Urothelium cell line (cell line): ENCODE results near the gene DNMT3A.
"Not testable (repeated sequence)": the region's sequence is repeated elsewhere in the genome, so short reads cannot be mapped to it uniquely, and the experiment has no call there.

Experiments
- DNase-seq: peaks from one replicate; pipeline ENCODE4 v3.0.0; 2011; ENCODE audit warnings: low spot score, mixed read lengths
- FAIRE-seq: peaks from 2 replicates; lab custom pipeline; 2011; peaks lifted over from hg19 to GRCh38; lab: Jason Lieb, UNC

The DNMT3A gene

DNA sequence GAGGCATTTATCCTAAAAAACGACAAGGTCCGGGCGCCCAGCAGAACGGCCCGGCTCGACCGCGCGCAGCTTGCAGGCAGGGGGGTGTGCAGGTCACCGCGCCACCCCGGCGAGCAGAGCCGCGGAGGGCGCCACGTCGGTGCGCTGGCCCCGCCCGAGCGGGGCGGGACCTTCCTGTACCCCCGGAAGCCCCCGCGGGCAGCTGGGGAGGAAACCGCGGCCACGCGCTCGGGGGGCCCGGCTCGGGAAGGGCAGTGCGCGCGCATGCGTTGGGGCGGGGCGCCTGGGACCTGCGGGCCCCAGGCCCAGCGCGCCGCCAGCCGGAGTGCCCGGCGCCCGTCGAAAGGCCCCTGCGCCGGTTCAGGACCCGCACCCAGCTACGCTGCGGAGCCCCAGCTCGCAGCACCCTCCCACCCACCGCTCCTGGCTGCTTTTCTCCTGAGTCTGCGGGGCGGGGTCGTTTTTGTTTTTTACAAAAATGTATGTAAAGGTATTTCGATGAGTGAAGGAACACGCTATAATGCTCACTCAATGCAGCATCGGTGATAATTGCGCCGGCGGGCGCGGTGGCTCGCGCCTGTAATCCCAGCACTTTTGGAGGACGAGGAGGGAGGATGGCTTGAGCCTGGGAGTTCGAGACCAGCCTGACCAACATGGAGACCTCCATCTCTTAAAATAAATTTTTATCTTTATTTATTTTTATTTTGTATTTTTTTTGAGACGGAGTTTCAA, 125.6 kb downstream of the DNMT3A start:
- no peak for DNase-seq
- no peak for FAIRE-seq

DNA sequence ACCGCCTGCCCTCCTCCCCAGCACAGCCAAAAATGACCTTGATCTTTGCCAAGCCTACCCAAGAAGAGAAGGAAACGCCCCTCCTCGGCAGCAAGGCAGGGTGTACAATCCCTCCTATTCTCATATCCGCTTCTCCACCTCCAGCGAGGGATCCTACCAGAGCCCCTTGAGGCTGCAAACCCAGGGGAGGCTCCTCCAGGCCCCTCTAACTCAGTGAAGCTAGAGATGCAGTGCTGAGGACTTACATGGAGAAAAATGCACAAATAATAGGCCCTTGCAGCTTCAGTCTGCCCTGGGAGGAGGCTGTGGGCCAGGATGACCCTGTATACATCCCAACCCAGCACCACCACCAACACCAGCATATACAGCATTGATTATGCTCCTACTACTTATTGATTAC, 126.5 kb downstream of the DNMT3A start:
- no peak for DNase-seq
- FAIRE-seq = no peak

DNA sequence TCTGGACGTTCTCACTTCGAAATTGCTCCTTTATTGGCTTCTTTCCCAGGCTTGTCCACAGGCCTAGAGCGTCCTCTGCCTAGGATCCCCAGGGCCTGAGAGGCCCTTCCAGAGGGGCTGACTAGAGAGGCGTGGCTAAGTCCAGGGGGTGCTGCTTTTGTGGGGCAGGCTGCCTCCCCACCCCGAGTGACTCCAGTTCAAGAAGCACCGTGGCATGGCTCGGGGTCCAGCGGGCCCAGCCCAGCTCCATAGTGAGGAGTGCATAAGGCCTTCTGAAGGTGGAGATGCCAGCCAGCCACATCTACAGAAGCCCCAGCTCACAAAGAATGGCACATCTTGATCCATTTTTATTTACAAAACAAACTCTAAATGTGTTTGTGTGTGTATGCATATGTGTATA, 128.5 kb downstream of the DNMT3A start:
- no peak for DNase-seq
- no peak for FAIRE-seq

DNA sequence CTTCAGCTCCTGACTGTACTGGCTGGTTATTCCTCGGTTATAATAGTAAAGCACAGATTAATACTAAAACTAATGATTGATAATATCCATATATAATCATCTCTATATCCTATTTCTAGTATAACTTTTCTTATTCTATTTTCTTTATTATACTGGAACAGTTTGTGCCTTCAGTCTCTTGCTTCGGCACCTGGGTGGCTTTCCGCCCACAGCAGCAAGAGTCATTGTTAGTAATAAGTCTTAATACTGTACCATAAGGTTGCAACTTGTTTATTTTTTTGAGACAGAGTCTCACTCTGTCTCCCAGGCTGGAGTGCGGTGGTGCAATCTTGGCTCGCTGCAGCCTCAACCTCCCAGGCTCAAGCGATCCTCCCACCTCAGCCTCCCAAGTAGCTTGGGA, 130.8 kb downstream of the DNMT3A start:
- FAIRE-seq, DNase-seq: not testable (repeated sequence)

DNA sequence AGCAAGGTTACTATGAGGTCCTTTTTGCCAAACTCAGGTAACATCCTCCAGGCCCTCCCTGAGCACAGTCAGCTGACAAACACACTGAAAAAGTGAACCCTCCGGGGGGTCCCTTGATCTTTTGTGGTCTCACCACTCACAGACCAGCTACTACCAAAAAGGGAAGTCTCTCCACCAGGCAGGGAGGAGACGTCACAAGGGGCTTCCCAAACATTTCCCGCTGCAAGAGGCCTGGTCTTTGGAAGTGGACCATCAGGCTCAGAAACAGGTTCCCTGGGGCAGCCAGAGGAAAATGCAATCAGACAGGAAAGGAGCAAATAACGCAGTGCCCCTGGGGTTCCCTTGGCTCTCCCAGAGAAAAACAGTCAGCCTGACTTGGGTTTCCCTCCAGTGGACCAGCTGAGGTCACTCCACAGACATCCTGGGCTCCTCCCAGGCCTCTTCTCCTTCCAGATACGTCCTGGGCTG, 134.6 kb downstream of the DNMT3A start:
- no peak for DNase-seq
- FAIRE-seq = no peak

DNA sequence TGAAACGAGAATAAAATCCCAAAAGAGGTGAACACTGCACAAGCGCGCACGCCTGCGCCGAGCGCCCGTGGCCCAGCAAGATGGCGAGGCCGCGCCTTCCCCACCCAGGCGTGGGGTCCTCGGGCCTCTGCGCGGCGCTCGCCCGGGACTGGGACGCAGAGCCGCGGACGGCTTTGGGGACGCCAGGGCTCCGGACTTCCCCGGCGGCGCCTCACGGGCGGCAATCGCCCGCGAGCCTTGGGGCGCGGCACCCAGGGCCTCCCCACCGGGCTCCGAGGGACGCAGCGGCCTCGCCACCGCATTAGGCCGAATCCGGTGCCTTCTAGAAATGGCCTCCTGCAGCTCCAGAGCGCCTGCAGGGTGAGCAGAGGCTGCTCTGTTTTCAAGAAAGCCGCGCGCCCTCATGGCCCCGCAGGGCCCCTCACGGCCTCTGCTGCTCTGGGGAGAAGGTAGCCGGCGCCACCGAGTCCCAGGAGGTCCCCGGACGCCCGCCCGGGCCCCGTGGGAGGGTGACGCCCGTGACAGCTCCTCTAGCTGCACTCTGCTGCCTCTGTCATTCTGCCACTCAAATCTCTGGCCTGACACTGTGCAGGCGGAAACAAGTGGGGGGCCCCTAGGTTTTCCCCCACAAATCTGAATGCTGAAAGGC, 137.4 kb downstream of the DNMT3A start:
- FAIRE-seq = no peak
- DNase-seq = no peak

DNA sequence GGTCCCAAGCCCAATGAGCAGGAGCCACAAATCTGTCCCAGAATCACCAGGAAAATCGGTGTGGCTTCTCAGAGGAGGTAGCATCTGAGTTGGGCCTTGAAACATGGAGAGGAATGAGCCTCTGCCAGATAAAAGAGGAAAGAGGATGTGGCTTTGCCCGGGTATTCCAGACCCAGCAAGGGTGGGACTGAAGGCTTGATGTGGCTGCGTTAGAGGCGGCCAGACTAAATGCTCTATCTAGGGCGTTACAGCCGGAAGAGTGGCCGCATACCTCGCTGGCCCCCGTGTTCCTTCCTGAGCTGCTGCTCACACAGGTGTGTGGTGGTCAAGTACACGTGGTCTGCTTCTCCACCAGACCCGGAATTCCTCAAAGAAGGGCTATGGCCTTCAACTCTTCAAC, 139.4 kb downstream of the DNMT3A start:
- DNase-seq (no peak), FAIRE-seq (peak; percentile 32)

DNA sequence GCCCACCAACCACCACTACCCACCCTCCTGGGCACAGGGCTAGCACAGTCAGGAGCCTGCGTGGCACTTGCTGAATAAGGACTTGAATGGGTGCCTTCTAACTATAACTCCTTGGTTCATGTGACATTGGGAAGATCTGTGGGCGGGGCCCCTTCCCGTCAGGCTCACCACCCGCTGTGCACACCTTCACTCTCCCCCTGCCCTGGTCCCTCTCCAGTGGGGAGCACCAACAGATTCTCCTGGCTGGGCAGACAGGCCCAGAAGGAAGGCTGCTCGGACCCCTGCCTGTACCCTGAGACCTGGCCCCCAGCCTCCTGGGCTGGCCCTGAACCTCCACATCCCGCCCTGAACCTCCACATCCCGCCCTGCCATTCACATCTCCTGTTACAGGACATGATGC, 139.9 kb downstream of the DNMT3A start:
- FAIRE-seq (no peak), DNase-seq (no peak)

DNA sequence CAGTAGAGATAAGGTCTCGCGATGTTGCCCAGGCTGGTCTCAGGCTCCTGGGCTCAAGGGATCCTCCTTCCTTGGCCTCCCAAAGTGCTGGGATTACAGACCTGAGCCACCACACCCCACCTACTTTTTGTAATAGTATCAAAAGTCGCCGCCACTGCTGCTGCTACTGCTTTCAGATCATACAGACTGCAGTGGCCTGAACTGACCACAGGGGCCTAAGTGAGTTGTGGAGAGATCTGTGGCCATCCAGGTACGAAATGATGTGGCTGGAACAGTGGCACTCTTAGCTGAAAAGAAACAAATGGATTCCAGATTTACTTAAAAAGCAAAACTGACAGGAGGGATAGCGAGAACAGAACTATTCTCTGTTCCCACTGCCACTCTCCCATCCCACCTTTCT, 140.5 kb downstream of the DNMT3A start:
- DNase-seq (peak; percentile 48), FAIRE-seq (no peak)

DNA sequence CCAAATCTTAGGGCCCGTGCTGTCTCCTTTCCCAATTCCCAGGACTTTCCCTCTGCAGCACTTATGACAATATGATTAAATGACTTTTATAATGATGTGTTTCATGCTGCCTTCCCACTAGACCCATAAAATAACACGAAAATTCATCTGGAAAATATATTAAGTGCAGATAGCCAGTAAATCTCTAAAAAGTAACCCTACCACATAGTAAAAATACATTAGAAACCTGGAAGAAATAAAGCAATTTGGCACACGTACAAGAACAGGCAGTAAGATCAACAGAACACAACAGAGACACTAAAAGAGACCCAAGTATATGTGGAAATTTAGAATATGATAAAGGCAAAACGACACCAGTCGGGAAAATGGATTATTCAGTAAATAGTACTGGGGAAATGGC, 143.1 kb downstream of the DNMT3A start:
- FAIRE-seq (no peak), DNase-seq (no peak)

DNA sequence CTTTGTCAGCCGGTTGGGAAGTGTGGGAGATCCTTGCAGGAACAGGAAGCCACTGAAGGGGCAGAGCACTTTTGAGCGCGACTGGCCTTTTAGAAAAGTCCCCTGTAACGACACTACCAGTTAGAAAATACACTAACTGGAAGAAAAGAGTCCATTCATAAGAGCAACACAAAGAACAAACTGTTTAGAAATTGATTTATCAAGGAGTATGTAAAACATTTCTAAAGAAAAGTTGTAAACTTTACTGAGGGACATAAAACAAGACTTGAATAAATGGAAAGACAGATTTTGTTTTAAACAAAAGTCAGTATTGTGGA, 143.6 kb downstream of the DNMT3A start:
- FAIRE-seq = no peak

DNA sequence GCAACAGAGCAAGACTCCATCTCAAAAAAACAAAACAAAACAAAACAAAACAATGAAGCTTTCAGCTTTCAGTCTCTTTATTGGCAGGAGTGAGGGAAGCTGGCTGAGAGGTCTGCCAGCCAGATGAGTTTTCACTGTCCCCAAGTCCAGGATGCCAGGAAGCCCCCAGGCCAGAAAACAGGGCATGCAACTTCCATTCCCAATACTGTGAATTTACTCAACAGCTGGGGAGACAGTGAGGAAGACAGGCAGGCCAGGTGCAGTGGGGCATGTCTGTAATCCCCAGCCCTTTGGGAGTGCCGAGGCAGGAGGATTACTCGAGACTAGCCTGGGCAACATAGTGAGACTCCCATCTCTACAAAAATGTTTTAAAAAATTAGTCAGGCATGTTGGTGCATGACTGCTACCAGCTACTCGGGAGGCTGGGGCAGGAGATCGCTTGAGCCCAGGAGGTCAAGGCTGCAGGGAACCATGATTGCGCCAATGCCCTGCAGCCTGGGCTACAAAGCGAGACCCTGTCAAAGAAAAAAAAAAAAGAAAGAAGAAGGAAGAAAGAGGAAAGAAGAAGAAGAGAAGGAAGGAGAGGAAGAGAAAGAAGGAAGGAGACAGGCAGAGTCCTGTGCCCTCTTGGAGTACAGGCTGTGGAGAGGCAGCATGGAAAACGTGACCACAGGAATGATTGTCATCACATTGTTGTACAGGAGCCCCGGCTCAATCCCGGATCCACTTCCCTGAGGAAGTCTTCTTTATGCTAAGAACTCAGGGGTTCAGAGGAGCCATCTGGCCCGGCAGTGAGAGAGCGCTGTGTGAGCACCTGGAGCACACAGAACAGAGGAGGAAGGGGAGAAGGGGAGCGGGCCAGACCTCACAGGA, 144.2 kb downstream of the DNMT3A start:
- DNase-seq = peak; percentile 52
- no peak for FAIRE-seq

More for the DNA sequence above, 143.6 kb downstream of the DNMT3A start:
- no peak for DNase-seq

DNA sequence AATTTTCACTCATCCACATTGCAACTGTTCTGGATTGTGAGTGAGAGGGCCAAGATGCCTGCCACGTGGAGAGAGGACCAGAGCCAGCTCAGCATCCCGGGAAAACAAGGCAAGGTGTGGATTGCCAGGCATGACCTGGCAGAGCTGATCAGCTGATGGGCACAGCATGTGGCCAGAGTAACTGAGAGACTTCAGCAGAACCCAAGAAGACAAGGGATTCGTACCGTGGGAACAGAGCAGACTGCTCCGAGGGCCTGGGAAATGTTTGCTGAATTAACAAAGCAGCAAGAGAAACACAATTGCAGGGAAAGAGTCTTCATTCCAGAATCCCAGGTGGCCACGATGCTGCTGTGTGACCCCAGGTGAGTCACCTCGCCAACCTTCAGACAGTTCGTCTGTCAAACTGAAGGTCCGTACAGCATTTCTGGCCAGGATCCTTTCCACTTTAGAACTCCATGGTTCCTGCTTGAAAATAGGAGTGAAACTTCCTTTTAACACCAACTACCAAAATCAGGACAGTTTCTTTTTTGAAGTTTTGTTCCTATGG, 147.1 kb downstream of the DNMT3A start:
- FAIRE-seq = no peak
- no peak for DNase-seq

DNA sequence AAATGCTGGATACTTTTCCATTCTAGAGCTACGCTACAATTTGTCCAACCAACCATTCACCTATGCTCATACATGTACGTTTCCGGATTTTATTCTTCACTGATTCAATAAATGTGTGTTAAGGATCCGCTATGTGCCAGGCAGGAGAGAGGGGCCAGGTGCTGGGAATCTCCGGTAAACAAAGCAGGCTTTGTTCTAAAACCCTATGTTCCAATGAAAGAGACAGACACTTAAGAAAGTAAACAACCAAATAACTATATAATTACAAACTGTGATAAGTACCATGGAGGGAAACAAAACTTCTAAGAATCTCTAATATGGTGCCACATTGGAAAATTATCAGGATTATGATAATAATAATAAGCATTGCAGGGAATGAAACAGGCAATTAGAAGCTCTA, 151.2 kb downstream of the DNMT3A start:
- DNase-seq (no peak), FAIRE-seq (no peak)

DNA sequence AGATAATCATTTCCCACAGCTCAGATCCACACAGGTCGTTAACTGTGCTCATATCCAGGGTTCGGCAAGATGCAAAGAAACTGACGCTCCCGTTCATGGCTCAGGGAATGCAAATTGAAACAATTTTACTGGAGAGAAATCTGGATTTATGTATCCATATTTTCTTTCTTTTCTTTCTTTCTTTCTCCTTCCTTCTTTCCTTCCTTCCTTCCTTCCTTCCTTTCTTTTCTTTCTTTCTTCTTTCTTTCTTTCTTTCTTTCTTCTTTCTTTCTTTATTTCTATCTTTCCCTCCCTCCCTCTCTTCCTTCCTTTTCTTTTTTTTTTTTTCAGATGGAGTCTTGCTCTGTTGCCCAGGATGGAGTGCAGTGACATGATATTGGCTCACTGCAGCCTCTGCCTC, 153.3 kb downstream of the DNMT3A start:
- DNase-seq = no peak
- FAIRE-seq = no peak

DNA sequence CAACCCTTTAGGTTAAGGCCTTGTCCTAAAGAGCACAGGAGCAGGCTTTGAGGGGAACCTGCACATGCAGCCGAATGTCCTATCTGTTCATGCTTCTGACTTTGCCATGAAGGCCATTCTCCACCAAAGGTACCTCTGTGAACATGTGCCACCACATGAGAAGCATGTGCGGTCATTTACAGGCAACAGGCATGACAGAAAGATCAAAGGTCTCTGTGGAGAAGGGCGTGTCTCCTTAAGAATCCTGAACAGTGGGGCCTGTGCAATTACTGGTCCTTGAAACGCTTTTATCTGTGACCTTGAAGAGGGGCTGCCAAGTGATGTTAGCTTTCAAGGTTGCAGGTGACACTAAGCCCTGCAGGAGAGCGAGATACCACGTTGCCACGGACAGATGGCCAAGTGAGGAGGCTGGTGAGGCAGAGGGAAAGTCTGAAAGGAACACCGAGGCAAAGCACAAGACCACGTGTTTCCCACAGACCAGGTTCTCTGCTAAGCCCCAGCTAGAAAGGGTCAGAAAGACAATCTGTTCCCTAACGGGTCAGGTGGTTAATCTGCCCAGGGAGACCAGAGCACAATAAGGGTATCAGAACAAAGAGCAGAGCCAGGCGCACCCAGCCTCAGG, 153.9 kb downstream of the DNMT3A start:
- FAIRE-seq (no peak), DNase-seq (no peak)

DNA sequence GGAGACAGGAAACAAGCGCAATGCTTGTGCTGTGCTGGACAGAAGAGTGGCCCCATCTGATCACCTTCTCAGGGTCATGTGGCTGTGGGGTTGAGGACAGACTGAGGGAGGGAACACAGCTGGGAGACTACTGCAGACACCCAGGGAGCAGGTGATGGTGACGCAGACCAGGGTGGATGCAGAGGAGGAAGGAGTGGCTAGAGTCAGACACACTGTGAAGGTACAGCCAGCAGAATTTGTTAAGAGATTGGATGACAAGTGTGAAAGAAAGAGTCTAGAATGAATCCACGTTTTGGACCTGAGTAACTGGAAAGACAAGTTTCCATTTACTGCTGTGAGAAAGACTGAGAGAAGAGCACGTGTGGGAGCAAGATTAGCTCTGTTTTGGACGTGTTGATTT, 157.5 kb downstream of the DNMT3A start:
- DNase-seq = no peak
- no peak for FAIRE-seq

DNA sequence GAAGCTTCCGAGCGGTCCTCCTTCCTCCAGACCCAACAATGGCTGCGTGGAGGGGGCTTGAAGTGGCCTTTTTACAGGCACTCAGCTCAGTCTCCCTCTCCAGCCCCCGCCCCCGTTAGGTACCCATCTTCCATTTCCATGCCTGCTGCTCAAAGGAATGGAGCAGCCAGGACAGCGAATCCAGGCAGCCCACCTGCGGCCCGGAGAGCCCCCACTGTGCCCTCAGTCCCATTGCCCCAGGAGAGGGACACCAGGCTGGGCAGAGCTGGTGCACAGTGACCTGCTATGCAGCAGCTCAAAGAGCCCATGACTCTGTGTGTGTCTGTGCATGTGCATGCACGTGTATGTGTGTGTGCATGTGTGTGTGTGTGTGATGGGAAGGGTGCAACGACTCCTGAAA, 162.7 kb downstream of the DNMT3A start:
- DNase-seq = no peak
- no peak for FAIRE-seq
